H7 (cell line): Measurements from ENCODE around the gene TEX35. TPM values are rescaled to one million over a fixed set of nuclear protein-coding genes. Genes with fewer than 3 reads are reported as not detected.
A peak's percentile ranks its signal among the peaks of the same experiment; 100 is the strongest.

ENCODE experiments used
- DNase-seq: peaks from one replicate; pipeline ENCODE4 v3.0.0; 2012
- H3K27me3 ChIP-seq: 2 replicates; pipeline ENCODE4 v1.6.0; 2011; ENCODE audit warnings: mild to moderate bottlenecking, low read length; ENCODE audit not compliant: control insufficient read depth, insufficient read depth
- H3K36me3 ChIP-seq: replicated peaks from 2 replicates; pipeline ENCODE4 v1.5.1; 2011; ENCODE audit warnings: low read length; ENCODE audit not compliant: control insufficient read depth, insufficient read depth
- H3K4me3 ChIP-seq: 2 replicates; pipeline ENCODE4 v1.5.1; 2011; ENCODE audit warnings: low read depth, mild to moderate bottlenecking, control low read depth, low read length, moderate library complexity; ENCODE audit not compliant: insufficient read depth
- total RNA-seq: library from RNA; depleted of rRNA; stranded (reverse); fragments of >200 nt; shearing (Covaris generic); gene quantifications from 2 replicates; pipeline ENCODE4 v1.2.3, GENCODE V29; 2014

Gene TEX35
- total RNA-seq, 1 experiment from 2014 or later, result not detected

DNA sequence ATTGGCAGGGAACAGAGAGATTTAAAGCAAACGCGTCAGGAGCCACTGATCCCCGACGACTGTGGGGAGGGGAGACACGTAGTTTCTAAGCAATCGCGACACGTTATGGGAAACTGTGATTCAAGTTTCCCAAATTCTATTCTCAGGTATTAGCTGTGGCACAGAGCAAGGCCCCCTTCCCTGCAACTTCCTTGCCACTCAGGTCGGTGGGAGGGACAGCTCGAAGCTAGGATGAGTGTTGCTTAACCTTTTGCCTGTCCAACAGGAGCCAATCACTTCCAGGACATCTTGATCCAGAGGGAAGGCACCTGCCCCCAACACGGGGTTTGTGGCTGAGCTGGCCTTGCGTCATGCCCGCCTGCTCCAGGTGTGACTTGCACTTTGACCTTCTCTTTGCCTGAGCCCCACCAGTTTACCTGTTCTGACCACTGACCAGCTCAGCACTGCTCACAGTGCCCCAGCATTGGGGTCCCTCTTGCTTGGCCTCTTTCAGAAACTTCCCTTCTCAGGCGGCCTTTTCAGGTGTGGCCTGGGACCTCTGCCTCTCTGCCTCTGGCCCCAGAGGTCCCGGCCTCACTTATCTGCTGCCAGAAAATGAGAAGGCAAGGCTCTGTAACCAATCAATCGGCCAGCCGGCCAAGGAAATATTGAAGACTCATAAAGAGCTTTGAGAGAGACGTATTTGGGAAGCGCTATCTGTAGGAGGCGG, 24.6 kb downstream of the TEX35 start:
- Histone ChIP-seq H3K36me3 (no peaks in the 10 kb centered on the region), H3K4me3 (no peak overlapping the region), H3K27me3 (no peaks in the 10 kb centered on the region; the same call in 1 of the 2 replicates)
- no peak for DNase-seq

DNA sequence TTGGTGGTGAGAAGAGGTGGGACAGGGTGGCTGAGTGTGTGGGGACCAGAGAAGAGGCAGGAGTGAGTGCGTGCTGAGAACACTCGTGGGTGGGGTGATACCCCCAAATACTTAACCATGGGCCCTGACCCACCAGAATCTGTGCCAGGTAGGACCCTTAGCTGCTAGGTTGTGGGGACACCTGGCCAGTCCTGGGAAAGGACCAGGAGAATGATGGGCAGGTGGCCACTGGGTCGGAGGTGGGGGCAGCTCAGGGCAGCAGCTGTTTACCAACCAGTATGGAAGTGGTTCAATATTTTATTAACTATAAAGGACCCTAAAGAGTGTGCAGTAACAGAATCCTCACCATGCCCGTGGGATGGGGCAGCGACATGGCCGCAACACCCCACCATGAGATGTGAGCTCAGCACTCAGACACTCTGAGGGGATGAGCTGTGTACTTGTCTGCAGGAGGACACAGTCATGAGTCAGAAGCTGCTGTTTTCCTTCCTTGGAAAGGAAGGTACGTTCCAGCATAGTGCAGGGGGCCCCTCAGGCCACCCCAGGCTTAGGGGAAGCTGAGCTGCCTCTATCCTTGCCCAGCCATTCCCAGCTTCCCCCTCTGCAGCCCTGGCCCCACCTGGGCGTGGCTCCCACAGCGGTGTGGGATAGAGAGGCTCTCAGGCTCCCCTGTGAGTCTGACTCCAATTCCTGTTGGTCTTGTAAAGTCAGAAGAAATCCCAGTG, 25.4 kb downstream of the TEX35 start:
- Histone ChIP-seq H3K36me3 (no peaks in the 10 kb centered on the region), H3K27me3 (no peaks in the 10 kb centered on the region; the same call in 1 of the 2 replicates), H3K4me3 (no peak overlapping the region)
- DNase-seq, result no peak

DNA sequence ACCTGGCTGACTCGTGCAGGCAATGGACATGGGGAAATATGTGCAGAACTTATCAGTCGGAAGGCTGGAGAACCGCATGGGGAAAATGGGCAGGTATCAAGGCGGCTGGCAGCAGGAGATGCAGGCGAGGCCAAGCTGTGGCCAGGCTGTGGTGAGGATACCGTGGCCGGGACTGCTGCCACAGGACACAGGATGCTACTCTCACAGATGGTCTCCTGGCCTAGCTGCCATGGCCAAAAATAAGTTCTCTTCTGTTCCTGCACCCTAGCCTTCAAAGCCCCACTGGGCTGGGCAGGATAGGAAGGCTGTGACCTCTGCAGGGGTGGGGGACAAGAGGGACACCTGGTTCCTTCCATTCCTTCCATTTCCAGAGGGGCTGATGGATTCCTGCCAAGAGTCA, 26.4 kb downstream of the TEX35 start:
- H3K36me3 ChIP-seq, result no peaks in the 10 kb centered on the region
- H3K27me3 ChIP-seq, result no peaks in the 10 kb centered on the region; the same call in 1 of the 2 replicates
- DNase-seq, result no peak
- H3K4me3 ChIP-seq, result no peak overlapping the region

DNA sequence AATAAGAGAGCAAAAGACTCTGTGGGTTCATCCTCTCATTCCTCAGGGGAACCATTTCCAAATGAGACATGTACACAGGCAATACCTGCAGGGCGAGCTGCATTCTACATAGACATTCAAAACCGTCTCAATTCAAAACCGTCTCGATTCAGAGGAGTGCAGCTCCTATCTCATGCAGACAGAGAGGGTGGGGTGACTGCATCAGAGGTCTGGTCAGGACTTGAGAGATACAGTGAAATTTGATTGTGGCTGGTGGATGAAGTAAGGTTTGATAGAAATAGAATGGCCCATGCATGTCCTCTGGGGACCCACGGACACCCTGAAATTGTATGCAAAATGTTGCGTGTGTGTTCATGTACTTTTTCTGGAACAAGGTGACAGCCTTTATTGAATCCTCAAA, 27.3 kb downstream of the TEX35 start:
- DNase-seq, result no peak
- H3K27me3 ChIP-seq, result no peaks in the 10 kb centered on the region; the same call in 1 of the 2 replicates
- H3K4me3 ChIP-seq, result no peak overlapping the region
- no peaks in the 10 kb centered on the region for H3K36me3 ChIP-seq

DNA sequence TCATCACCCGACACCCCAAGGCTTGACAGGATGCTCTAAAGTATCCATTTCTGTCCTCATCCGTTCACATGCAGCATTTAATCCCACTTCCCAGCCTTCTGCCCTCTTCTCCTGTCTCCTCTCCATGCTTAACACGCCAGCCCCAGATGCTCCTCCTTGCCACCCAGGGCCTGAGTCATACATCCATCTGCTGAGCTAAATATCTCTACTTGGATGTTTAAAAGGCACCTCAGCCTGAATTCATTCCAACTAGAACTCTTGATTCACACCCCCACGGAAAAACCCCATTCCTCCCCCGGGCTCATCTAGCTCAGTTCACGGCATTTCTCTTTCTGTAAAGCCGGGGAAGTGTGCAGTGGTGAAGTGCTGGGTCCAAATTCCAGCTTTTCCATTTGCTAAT, 27.7 kb downstream of the TEX35 start:
- no peak for DNase-seq
- Histone ChIP-seq H3K36me3 (peaks cover 2% of the 10 kb centered on the region; the same call in 1 of the 2 replicates), H3K27me3 (no peaks in the 10 kb centered on the region; the same call in 1 of the 2 replicates), H3K4me3 (no peak overlapping the region)

DNA sequence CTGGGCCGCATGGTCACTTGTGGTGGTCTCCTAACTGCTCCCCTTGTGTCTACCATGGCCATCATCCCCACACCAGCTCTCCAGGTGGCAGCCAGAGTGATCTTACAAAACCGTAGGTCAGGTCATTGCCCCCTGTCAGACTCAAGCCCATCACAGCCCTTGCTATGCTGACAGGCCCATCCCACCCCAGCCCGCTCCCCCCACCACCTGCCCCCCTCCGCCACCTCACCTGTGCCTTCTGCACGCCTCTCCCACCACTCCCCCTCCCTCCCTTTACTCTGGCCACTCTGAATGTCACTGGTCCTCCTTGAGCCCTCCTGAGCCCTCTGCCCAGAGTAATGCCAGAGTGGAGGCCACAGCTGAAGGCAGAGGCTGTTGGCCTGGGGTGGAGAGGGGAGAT, 28.5 kb downstream of the TEX35 start:
- Histone ChIP-seq H3K4me3 (peak overlapping the region; percentile 55), H3K36me3 (peaks cover 2% of the 10 kb centered on the region; the same call in 1 of the 2 replicates), H3K27me3 (no peaks in the 10 kb centered on the region; the same call in 1 of the 2 replicates)
- peak; percentile 61 for DNase-seq

DNA sequence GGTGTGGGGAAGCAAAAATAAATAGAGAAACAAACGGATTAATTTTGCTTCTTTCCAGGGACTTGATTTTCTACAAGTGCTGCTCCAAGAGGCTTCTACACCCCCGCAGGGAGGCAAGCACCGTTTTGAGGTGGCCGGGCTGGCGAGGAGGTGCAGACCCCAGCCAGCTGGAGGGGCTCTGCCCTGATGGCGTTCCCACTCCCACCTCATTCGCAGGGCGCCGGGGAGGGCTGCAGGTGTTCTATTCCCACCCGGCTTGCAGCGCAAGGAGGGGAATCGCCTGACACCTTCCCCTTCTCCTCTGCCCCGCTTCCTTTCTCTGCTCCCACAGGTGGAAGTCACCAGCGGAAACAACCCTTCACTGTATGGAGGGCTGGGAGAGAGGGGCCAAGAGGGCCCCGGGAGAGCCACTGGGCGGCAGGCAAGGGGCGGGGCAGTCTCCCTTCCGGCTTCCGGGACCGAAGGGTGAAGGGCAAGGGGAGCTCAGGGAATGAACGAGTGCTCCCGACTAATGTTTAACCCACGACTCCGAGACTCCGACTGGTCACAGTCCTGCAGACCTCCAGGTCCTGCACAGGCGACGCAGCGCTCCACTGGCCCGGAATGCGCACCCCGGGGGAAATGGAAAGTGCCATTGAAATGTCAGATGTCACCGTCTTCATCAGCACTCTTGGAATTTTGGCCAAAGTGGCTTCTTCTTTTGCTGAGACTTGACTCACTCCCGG, 29.1 kb downstream of the TEX35 start:
- peak; percentile 89 for DNase-seq
- Histone ChIP-seq H3K36me3 (peaks cover 2% of the 10 kb centered on the region; the same call in 1 of the 2 replicates), H3K27me3 (no peaks in the 10 kb centered on the region; the same call in 1 of the 2 replicates), H3K4me3 (peak overlapping the region; percentile 55)

DNA sequence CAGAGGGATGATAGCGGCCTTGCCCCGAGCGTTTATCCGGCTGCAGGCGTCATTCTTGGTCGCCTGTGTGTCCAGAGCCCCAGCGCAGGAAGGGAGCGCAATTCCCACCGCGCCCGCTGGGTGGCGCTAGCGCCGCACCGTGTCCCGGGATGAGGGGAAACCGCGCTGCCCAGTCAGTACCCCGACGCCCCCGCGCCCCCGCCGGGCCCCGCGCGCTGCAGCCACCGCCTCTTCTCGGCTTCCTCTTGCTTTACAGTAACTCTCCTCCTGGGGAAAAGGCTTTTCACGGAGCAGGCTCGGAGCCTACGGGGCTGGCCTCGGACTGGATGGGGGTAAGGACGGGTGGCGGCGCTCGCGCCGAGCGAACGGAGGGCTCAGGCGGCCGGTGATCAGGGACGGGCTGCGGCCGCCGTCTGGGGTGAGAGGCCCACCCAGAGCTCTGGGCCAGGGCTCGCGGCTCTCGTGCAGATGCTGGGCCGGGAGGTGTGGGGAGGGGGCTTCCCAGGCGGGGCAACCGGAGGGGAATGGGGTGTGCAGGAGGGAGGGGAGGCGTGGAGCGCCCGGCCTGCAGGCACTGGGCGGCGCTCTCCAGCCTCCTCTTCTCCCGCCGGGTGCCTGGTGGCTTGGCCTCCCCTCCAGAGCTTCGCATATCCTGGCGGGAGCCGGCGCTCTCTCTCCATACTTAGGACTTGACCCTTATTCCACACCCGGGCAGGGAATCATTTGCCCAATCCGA, 29.8 kb downstream of the TEX35 start:
- Histone ChIP-seq H3K36me3 (peaks cover 2% of the 10 kb centered on the region; the same call in 1 of the 2 replicates), H3K4me3 (peak overlapping the region; percentile 55), H3K27me3 (no peaks in the 10 kb centered on the region)
- DNase-seq, result peak; percentile 97

DNA sequence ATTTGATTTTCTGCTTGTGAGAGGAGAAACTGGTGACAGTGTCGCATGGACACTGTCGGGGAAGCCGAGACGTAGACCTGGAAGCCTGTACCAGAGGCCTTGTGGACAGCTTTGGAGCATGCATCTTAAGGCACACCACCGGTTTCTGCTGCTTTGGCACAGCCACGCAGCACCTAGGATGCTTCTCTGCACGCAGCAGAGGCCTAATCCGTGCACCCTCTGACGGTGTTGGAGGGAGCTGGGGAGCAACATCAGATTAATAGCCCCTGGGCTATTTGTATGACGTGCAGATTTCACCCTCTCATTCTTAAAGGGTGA, 30.3 kb downstream of the TEX35 start:
- H3K27me3 ChIP-seq, result no peaks in the 10 kb centered on the region
- peak; percentile 61 for DNase-seq
- peak overlapping the region; percentile 55 for H3K4me3 ChIP-seq
- H3K36me3 ChIP-seq, result peaks cover 2% of the 10 kb centered on the region; the same call in 1 of the 2 replicates

DNA sequence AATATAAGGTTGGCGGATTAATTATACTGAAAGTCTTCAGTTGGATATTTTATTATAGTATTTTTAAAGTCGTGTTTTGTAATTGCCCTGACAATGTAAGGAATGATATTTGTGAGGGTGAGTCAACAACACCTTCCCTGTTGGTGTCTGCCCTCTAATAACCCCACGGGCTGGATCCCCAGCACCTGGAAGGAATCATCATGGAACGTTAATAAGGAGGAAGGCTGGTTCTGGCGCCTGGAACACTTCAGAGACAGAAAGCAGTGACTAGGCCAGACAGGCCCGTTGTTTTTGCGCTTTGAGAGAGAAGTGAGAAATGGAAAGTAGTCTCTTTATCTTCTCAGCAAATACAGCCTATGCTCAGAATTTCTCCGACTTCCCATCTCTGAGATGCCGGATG, 31.6 kb downstream of the TEX35 start:
- Histone ChIP-seq H3K36me3 (peaks cover 2% of the 10 kb centered on the region; the same call in 1 of the 2 replicates), H3K4me3 (no peak overlapping the region), H3K27me3 (no peaks in the 10 kb centered on the region)
- no peak for DNase-seq

DNA sequence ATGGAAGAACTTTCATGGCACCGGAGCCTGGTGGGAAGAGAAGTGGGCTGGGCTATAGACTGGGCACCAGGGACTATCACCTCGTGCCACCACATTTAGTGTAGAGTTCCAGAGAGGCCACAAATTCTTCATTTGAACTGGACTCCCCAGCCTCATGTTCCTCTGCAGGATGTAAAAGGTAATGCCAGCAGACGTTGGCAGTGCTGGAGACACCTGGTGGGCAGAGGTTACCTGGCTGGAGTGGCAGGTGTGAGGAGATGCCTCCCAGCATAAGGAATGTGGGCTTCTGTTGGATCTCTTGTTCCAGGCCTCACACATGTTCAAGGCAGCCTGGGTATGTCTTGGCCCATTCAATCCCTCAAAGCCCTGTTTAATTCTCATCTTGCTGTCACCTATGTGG, 35.2 kb downstream of the TEX35 start:
- no peaks in the 10 kb centered on the region for H3K27me3 ChIP-seq
- H3K4me3 ChIP-seq, result no peak overlapping the region
- DNase-seq, result no peak
- peaks cover 2% of the 10 kb centered on the region; the same call in 1 of the 2 replicates for H3K36me3 ChIP-seq

DNA sequence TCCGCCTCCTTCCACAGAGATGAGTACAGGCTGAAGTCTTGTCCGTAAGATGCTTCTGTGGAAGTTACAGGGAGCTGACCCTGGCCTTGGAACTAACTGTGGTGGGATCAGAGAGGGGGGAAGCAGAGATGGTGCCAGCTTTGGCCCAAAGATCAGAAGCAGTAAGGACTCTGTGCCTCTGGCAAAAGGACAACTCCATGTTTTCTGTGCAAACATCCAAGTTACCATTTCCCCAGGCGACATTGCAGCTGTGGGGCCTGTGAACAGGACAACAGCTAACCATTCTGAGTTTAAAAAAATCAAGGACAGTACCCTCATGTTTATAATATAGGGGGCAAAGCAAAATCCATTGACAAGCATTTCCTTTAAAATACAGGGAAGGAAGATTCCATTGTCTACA, 38.4 kb downstream of the TEX35 start:
- no peaks in the 10 kb centered on the region for H3K27me3 ChIP-seq
- no peaks in the 10 kb centered on the region; the same call in 1 of the 2 replicates for H3K36me3 ChIP-seq
- no peak overlapping the region for H3K4me3 ChIP-seq
- DNase-seq, result no peak

DNA sequence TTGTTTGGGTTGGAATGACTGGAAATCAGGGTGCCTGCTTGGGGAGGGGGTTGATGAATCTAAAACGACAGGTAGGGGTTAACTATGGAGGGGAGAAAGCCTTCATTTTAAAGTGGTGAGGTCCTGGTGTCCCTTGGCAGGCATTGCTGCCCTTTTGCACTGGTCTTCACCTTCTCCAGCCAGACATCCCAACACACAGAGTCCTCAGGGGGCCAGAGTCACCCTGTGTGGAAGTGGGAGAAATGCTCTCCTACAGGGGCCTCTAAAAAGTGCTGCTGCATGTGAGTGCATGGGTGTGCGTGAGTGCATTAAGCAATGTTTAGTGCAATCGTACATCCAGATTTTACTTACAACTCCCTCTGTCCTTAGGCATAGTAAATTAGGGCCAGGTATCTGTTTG, 39.0 kb downstream of the TEX35 start:
- Histone ChIP-seq H3K36me3 (no peaks in the 10 kb centered on the region; the same call in 1 of the 2 replicates), H3K27me3 (no peaks in the 10 kb centered on the region), H3K4me3 (no peak overlapping the region)
- no peak for DNase-seq

DNA sequence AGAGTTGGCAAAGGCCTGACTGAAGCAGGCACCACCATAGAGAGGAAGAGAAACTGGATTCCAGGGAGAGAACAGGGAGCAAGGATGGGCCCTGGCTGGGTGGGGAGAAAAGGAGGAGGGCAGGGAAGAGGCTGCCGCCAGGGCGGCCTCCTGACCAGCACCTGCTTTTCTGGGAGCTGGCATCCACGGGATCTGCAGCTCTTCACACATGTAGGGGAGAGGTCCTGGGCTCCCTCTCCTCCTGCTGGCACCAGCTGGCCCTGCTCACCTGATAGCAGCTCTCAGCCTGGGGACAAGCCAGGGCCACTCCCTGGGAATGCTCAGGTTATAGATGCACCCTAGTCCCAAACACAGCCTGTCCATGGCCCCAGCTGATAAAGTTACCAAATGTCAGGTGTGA, 39.9 kb downstream of the TEX35 start:
- H3K36me3 ChIP-seq, result no peaks in the 10 kb centered on the region; the same call in 1 of the 2 replicates
- H3K4me3 ChIP-seq, result no peak overlapping the region
- no peaks in the 10 kb centered on the region for H3K27me3 ChIP-seq
- no peak for DNase-seq
